CD4-positive, alpha-beta memory T cell (primary cell): ENCODE results near the gene SSH2. TPM values are rescaled to one million over a fixed set of nuclear protein-coding genes. Genes with fewer than 3 reads are reported as not detected.
"Not testable (repeated sequence)": the region's sequence is repeated elsewhere in the genome, so short reads cannot be mapped to it uniquely, and the experiment has no call there.

Experiments used
- CTCF ChIA-PET: fragments of 350-600 bp; sonication (Branson Sonifier 250); formaldehyde crosslinking; loops from one replicate; lab custom pipeline; 2021; ENCODE audit warnings: inconsistent platforms; ENCODE audit not compliant: partially characterized antibody; lab: Charles Lee
- POLR2A ChIA-PET: fragments of 350-600 bp; sonication (Branson Sonifier 250); formaldehyde crosslinking; loops from one replicate; lab custom pipeline; 2021; ENCODE audit not compliant: partially characterized antibody; lab: Charles Lee
- DNase-seq, 5 donors: peaks; one replicate each; pipeline versions ENCODE4 v3.0.0 to v3.0.0-alpha.2; 2020 to 2022; ENCODE audit warnings: mixed read lengths in 1 of 5
- H3K27ac ChIP-seq: one replicate; pipeline ENCODE4 v1.7.0; 2013; ENCODE audit warnings: low read depth, low read length
- H3K27me3 ChIP-seq: 2 replicates; pipeline ENCODE4 v1.7.0; 2013; ENCODE audit warnings: mild to moderate bottlenecking, low read length, moderate library complexity; ENCODE audit not compliant: insufficient read depth
- H3K36me3 ChIP-seq: 2 replicates; pipeline ENCODE4 v1.7.0; 2013; ENCODE audit warnings: mild to moderate bottlenecking, low read length, moderate library complexity; ENCODE audit not compliant: insufficient read depth
- H3K4me1 ChIP-seq: 2 replicates; pipeline ENCODE4 v1.7.0; 2013; ENCODE audit warnings: mild to moderate bottlenecking, low read length, moderate library complexity; ENCODE audit not compliant: insufficient read depth
- H3K4me3 ChIP-seq, 2 donors: one replicate each; pipeline ENCODE4 v1.7.0; 2013; ENCODE audit warnings: low read length in 2 of 2, mild to moderate bottlenecking in 1 of 2
- H3K9me3 ChIP-seq, 2 donors: one replicate each; pipeline ENCODE4 v1.7.0; 2013; ENCODE audit warnings: low read length in 2 of 2, control low read depth in 1 of 2; ENCODE audit not compliant: control insufficient read depth in 1 of 2
- H3K27ac Mint-ChIP-seq, 7 donors: one replicate each; pipeline ENCODE4 v1.8.0; 2020 to 2021; ENCODE audit warnings: mixed read lengths in 7 of 7, mild to moderate bottlenecking in 6 of 7, inconsistent platforms in 3 of 7, moderate library complexity in 3 of 7
- H3K27me3 Mint-ChIP-seq, 2 donors: one replicate each; pipeline ENCODE4 v1.8.0; 2020 to 2021; ENCODE audit warnings: mixed read lengths in 2 of 2
- H3K36me3 Mint-ChIP-seq, 2 donors: one replicate each; pipeline ENCODE4 v1.8.0; 2020 to 2021; ENCODE audit warnings: mixed read lengths in 2 of 2, inconsistent platforms in 1 of 2, mild to moderate bottlenecking in 1 of 2
- H3K4me1 Mint-ChIP-seq, 4 donors: one replicate each; pipeline ENCODE4 v1.8.0; 2020 to 2021; ENCODE audit warnings: mixed read lengths in 4 of 4, mild to moderate bottlenecking in 1 of 4
- H3K4me3 Mint-ChIP-seq, 8 donors: one replicate each; pipeline ENCODE4 v1.8.0; 2020 to 2021; ENCODE audit warnings: mixed read lengths in 8 of 8, mild to moderate bottlenecking in 7 of 8, moderate library complexity in 6 of 8, inconsistent platforms in 3 of 8
- H3K9me3 Mint-ChIP-seq, 8 donors: one replicate each; pipeline ENCODE4 v1.8.0; 2020 to 2021; ENCODE audit warnings: mixed read lengths in 8 of 8, mild to moderate bottlenecking in 5 of 8, inconsistent platforms in 3 of 8, moderate library complexity in 1 of 8
- intact Hi-C: fragments of 100-400 bp; cut with micrococcal nuclease; formaldehyde crosslinking; loops from one replicate; pipeline ENCODE4 v1.15.1; 2023
- polyA plus RNA-seq, 2 donors: library from polyadenylated mRNA; unstranded; fragments of 300-500 nt; fragmentation: Illumina TruSeq; gene quantifications; one replicate each; pipeline ENCODE4 v1.2.3, GENCODE V29; 2021
- total RNA-seq, 2 experiments: library from RNA; stranded (reverse); gene quantifications; one replicate each; pipeline ENCODE4 v1.2.3, GENCODE V29; 2021

Gene SSH2
- total and polyA plus RNA-seq, 4 experiments from 2014 or later = 13.5 to 70.4 (median 54.2) TPM

- intact Hi-C loops = loop anchor here (1.0 to 5.0 kb wide), 2 partner anchors 64 to 155 kb away; no protein-coding TSS in a partner anchor
- Mint-ChIP-seq H3K4me1 (peaks cover 16 to 22% (median 18%) of the 10 kb centered on the region in 4 donors), H3K4me3 (no peak overlapping the region), H3K27ac (peak overlapping the region in 2 of 7 donors; percentile 14 to 37), H3K27me3 (no peaks in the 10 kb centered on the region), H3K36me3 (no peaks in the 10 kb centered on the region), H3K9me3 (no peaks in the 10 kb centered on the region)
- CTCF ChIA-PET = interaction anchor here (0.7 to 3.6 kb wide), 6 partner anchors 48 to 175 kb away, joined by 3 to 66 read pairs (median 4); partner anchors contain the start of gene SSH2
- H3K27ac ChIP-seq = no peak overlapping the region
- peaks cover 6% of the 10 kb centered on the region for H3K4me1 ChIP-seq
- POLR2A ChIA-PET = no interaction called here
- no peaks in the 10 kb centered on the region for H3K36me3 ChIP-seq
- no peaks in the 10 kb centered on the region for H3K9me3 ChIP-seq
- no peak for DNase-seq
- H3K27me3 ChIP-seq = no peaks in the 10 kb centered on the region
- no peak overlapping the region for H3K4me3 ChIP-seq
Observed at GRCh38 chr17:29866746-29867404, 63.2 kb downstream of the SSH2 start.

- no peak overlapping the region for H3K4me3 ChIP-seq
- intact Hi-C loops = loop anchor here (5.0 kb wide), 1 partner anchor 158 kb away; no protein-coding TSS in a partner anchor
- POLR2A ChIA-PET = no interaction called here
- DNase-seq = no peak
- H3K27me3 Mint-ChIP-seq = no peaks in the 10 kb centered on the region
- H3K36me3 Mint-ChIP-seq = no peaks in the 10 kb centered on the region
- CTCF ChIA-PET = no interaction called here
- H3K4me1 Mint-ChIP-seq = peaks cover 13 to 18% (median 15%) of the 10 kb centered on the region in 4 donors
- H3K4me1 ChIP-seq = peaks cover 6% of the 10 kb centered on the region
- no peaks in the 10 kb centered on the region for H3K9me3 Mint-ChIP-seq
- no peak overlapping the region for H3K27ac Mint-ChIP-seq
- no peaks in the 10 kb centered on the region for H3K36me3 ChIP-seq
- H3K27ac ChIP-seq = no peak overlapping the region
- H3K4me3 Mint-ChIP-seq = no peak overlapping the region
- no peaks in the 10 kb centered on the region for H3K9me3 ChIP-seq
- H3K27me3 ChIP-seq = no peaks in the 10 kb centered on the region
Observed at GRCh38 chr17:29864615-29865014, 65.4 kb downstream of the SSH2 start.

GRCh38 chr17:29864123-29864522, 65.9 kb downstream of the SSH2 start:
- H3K4me3 Mint-ChIP-seq, H3K9me3 ChIP-seq, H3K27ac ChIP-seq, H3K4me3 ChIP-seq, H3K27me3 ChIP-seq, POLR2A ChIA-PET, intact Hi-C loops, H3K36me3 Mint-ChIP-seq, H3K36me3 ChIP-seq, H3K9me3 Mint-ChIP-seq, H3K27ac Mint-ChIP-seq, H3K4me1 ChIP-seq, CTCF ChIA-PET, DNase-seq, H3K27me3 Mint-ChIP-seq: not testable (repeated sequence)
- H3K4me1 Mint-ChIP-seq = peaks cover 13 to 18% (median 15%) of the 10 kb centered on the region in 4 donors

GRCh38 chr17:29862951-29863350, 67.1 kb downstream of the SSH2 start:
- Histone ChIP-seq H3K9me3 (no peaks in the 10 kb centered on the region), H3K27ac (no peak overlapping the region), H3K4me3 (no peak overlapping the region), H3K4me1 (peaks cover 6% of the 10 kb centered on the region), H3K36me3 (no peaks in the 10 kb centered on the region), H3K27me3 (no peaks in the 10 kb centered on the region)
- Mint-ChIP-seq H3K36me3 (peaks cover 1 to 2% of the 10 kb centered on the region in 2 donors), H3K4me3 (no peak overlapping the region), H3K27ac (peak overlapping the region in 1 of 7 donors; percentile 70), H3K4me1 (peaks cover 9 to 16% (median 12%) of the 10 kb centered on the region in 4 donors), H3K27me3 (no peaks in the 10 kb centered on the region), H3K9me3 (peaks cover 0 to 2% (median 0%) of the 10 kb centered on the region in 8 donors)
- ChIA-PET CTCF (no interaction called here), POLR2A (no interaction called here)
- intact Hi-C loops = no loop called here
- no peak for DNase-seq

GRCh38 chr17:29862127-29862526, 67.9 kb downstream of the SSH2 start:
- no peaks in the 10 kb centered on the region for H3K27me3 ChIP-seq
- ChIA-PET POLR2A (no interaction called here), CTCF (interaction anchor here (0.5 kb wide), 1 partner anchor 20 kb away, joined by 4 read pairs; no protein-coding TSS in a partner anchor)
- no peak overlapping the region for H3K27ac Mint-ChIP-seq
- no peak overlapping the region for H3K4me3 Mint-ChIP-seq
- H3K4me1 ChIP-seq = no peaks in the 10 kb centered on the region
- no peaks in the 10 kb centered on the region for H3K36me3 ChIP-seq
- peaks cover 7 to 9% (median 8%) of the 10 kb centered on the region in 4 donors for H3K4me1 Mint-ChIP-seq
- H3K9me3 ChIP-seq = no peaks in the 10 kb centered on the region
- no peak for DNase-seq
- H3K9me3 Mint-ChIP-seq = peaks cover under 1 to 8% (median 3%) of the 10 kb centered on the region in 8 donors
- peaks cover 2 to 7% of the 10 kb centered on the region in 2 donors for H3K36me3 Mint-ChIP-seq
- intact Hi-C loops = no loop called here
- H3K27ac ChIP-seq = no peak overlapping the region
- H3K4me3 ChIP-seq = no peak overlapping the region
- H3K27me3 Mint-ChIP-seq = no peaks in the 10 kb centered on the region

- POLR2A ChIA-PET, H3K4me3 ChIP-seq, H3K9me3 ChIP-seq, H3K27ac ChIP-seq, H3K4me1 ChIP-seq, H3K36me3 ChIP-seq, H3K27me3 Mint-ChIP-seq, H3K27me3 ChIP-seq, DNase-seq, H3K27ac Mint-ChIP-seq, intact Hi-C loops, H3K4me3 Mint-ChIP-seq: not testable (repeated sequence)
- H3K36me3 Mint-ChIP-seq = peaks cover 7 to 15% of the 10 kb centered on the region in 2 donors
- peaks cover 2 to 11% (median 3%) of the 10 kb centered on the region in 8 donors for H3K9me3 Mint-ChIP-seq
- CTCF ChIA-PET = interaction anchor here (0.8 kb wide), 1 partner anchor 52 kb away, joined by 3 read pairs; no protein-coding TSS in a partner anchor
- H3K4me1 Mint-ChIP-seq = peaks cover 0 to 15% (median 11%) of the 10 kb centered on the region in 4 donors
Observed at GRCh38 chr17:29859445-29859844, 70.6 kb downstream of the SSH2 start.

GRCh38 chr17:29857823-29858222, 72.2 kb downstream of the SSH2 start:
- Mint-ChIP-seq H3K27me3 (no peaks in the 10 kb centered on the region), H3K4me3 (no peak overlapping the region), H3K36me3 (peaks cover 7 to 15% of the 10 kb centered on the region in 2 donors), H3K27ac (peak overlapping the region in 1 of 7 donors; percentile 8), H3K9me3 (peaks cover 2 to 11% (median 3%) of the 10 kb centered on the region in 8 donors), H3K4me1 (peaks cover 0 to 15% (median 10%) of the 10 kb centered on the region in 4 donors)
- CTCF ChIA-PET = no interaction called here
- Histone ChIP-seq H3K36me3 (no peaks in the 10 kb centered on the region), H3K4me3 (no peak overlapping the region), H3K27me3 (no peaks in the 10 kb centered on the region), H3K9me3 (no peaks in the 10 kb centered on the region), H3K27ac (no peak overlapping the region), H3K4me1 (no peaks in the 10 kb centered on the region)
- DNase-seq = no peak
- intact Hi-C loops = no loop called here
- POLR2A ChIA-PET = no interaction called here
